ENCODE measurements around the gene DGKB.

The DGKB gene

DNA sequence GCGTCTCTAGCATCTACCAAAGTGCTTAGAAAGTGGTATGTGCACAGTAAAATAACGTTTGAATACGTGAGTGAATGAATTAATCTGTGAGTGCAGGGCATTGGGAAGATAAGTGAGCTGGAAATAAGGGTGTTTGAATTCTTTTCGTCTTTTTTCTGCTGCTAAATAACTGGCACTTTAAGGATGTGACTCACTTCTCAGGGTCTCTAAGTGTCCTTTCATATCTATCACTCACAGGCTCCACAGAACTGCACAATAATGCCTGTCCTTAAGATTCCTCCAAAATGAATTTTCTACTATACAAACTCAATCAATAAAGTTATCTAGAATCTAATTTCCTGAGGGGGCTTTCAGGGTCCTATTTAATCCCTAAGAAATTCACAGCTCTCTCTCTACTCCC is 3.2 kb upstream of the DGKB start:
- Histone ChIP-seq H3K9ac (ENCODE audit: low read depth in 1 of 2, low read length in 2 of 2) (no peak overlapping the region), H3K27ac (ENCODE audit: low read depth, low read length) (no peak overlapping the region), H3K4me3 (ENCODE audit: low read depth in 1 of 2, low read length in 2 of 2) (no peak overlapping the region), H3K9me3 (ENCODE audit: control insufficient read depth in 1 of 2, low read length in 2 of 2) (no peaks in the 10 kb centered on the region), H3K36me3 (ENCODE audit: control insufficient read depth in 1 of 2, insufficient read depth in 2 of 2, low read length in 2 of 2) (no peaks in the 10 kb centered on the region), H3K27me3 (ENCODE audit: control insufficient read depth in 1 of 2, insufficient read depth in 2 of 2, low read length in 2 of 2) (peaks cover 0 to 5% of the 10 kb centered on the region in 2 donors), H3K4me1 (ENCODE audit: control insufficient read depth in 1 of 2, insufficient read depth in 2 of 2, low read length in 2 of 2) (no peaks in the 10 kb centered on the region)

- H3K9me3 ChIP-seq (ENCODE audit: control insufficient read depth in 1 of 2, low read length in 2 of 2), result no peaks in the 10 kb centered on the region
These were observed 2.5 kb downstream of the DGKB start for GRCh38 chr7:14900051-14900450.

DNA sequence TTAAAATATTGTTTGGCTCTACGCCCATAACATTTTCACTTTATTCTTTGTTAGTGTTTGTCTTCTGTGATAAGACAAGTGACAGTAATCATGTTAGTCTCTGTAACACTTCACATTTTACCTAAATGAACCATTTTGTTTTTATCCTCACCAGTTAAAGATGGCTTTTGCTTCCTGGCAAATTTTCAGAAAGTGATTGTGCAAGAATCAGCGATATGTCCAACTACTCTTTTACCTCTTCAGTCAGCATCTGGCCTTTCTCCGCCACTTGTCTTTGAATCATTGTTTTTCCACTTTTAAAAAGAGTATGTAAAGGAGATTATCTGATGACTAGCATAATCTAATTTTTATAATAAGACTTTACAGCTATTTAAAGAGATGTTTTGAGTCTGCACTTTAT is 3.5 kb downstream of the DGKB start:
- Histone ChIP-seq H3K27me3 (ENCODE audit: control insufficient read depth in 1 of 2, insufficient read depth in 2 of 2, low read length in 2 of 2) (peaks cover 0 to 5% of the 10 kb centered on the region in 2 donors), H3K4me1 (ENCODE audit: control insufficient read depth in 1 of 2, insufficient read depth in 2 of 2, low read length in 2 of 2) (no peaks in the 10 kb centered on the region), H3K9ac (ENCODE audit: low read depth in 1 of 2, low read length in 2 of 2) (no peak overlapping the region), H3K36me3 (ENCODE audit: control insufficient read depth in 1 of 2, insufficient read depth in 2 of 2, low read length in 2 of 2) (no peaks in the 10 kb centered on the region), H3K27ac (ENCODE audit: low read depth, low read length) (no peak overlapping the region), H3K9me3 (ENCODE audit: control insufficient read depth in 1 of 2, low read length in 2 of 2) (no peaks in the 10 kb centered on the region), H3K4me3 (ENCODE audit: low read depth in 1 of 2, low read length in 2 of 2) (no peak overlapping the region)

More at GRCh38 chr7:14900051-14900450, 2.5 kb downstream of the DGKB start:
- no peak overlapping the region for H3K27ac ChIP-seq (ENCODE audit: low read depth, low read length)
- no peaks in the 10 kb centered on the region for H3K4me1 ChIP-seq (ENCODE audit: control insufficient read depth in 1 of 2, insufficient read depth in 2 of 2, low read length in 2 of 2)
- peaks cover 0 to 5% of the 10 kb centered on the region in 2 donors for H3K27me3 ChIP-seq (ENCODE audit: control insufficient read depth in 1 of 2, insufficient read depth in 2 of 2, low read length in 2 of 2)
- H3K36me3 ChIP-seq (ENCODE audit: control insufficient read depth in 1 of 2, insufficient read depth in 2 of 2, low read length in 2 of 2), result no peaks in the 10 kb centered on the region
- no peak overlapping the region for H3K4me3 ChIP-seq (ENCODE audit: low read depth in 1 of 2, low read length in 2 of 2)
- H3K9ac ChIP-seq (ENCODE audit: low read depth in 1 of 2, low read length in 2 of 2), result no peak overlapping the region

DNA sequence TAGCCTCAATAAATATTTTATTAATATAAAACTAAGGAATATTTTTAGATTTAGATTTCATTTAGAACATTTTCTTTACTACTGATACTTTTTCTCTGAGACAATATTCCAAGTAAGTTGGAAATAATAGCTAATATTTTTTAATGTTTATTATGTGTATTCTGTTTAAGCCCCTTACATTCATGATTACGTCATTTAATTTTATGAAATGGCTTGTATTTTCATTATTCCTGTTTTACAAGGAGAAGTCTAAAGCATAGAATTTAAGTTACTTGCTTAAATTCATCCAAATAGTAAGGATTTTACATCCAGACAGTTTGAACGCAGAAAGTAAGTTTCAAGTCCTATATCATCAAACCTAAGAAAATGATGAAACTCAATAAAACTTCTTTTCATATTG is 6.1 kb downstream of the DGKB start:
- Histone ChIP-seq H3K9me3 (ENCODE audit: control insufficient read depth in 1 of 2, low read length in 2 of 2) (no peaks in the 10 kb centered on the region), H3K4me1 (ENCODE audit: control insufficient read depth in 1 of 2, insufficient read depth in 2 of 2, low read length in 2 of 2) (no peaks in the 10 kb centered on the region)

GRCh38 chr7:14894826-14895225 is 7.7 kb downstream of the DGKB start:
- Histone ChIP-seq H3K36me3 (ENCODE audit: control insufficient read depth in 1 of 2, insufficient read depth in 2 of 2, low read length in 2 of 2) (no peaks in the 10 kb centered on the region), H3K27me3 (ENCODE audit: control insufficient read depth in 1 of 2, insufficient read depth in 2 of 2, low read length in 2 of 2) (no peaks in the 10 kb centered on the region), H3K9ac (ENCODE audit: low read depth in 1 of 2, low read length in 2 of 2) (no peak overlapping the region), H3K4me3 (ENCODE audit: low read depth in 1 of 2, low read length in 2 of 2) (no peak overlapping the region), H3K27ac (ENCODE audit: low read depth, low read length) (no peak overlapping the region), H3K9me3 (ENCODE audit: control insufficient read depth in 1 of 2, low read length in 2 of 2) (no peaks in the 10 kb centered on the region), H3K4me1 (ENCODE audit: control insufficient read depth in 1 of 2, insufficient read depth in 2 of 2, low read length in 2 of 2) (no peaks in the 10 kb centered on the region)

More for the DNA sequence above, 6.1 kb downstream of the DGKB start:
- Histone ChIP-seq H3K27me3 (ENCODE audit: control insufficient read depth in 1 of 2, insufficient read depth in 2 of 2, low read length in 2 of 2) (no peaks in the 10 kb centered on the region), H3K9ac (ENCODE audit: low read depth in 1 of 2, low read length in 2 of 2) (no peak overlapping the region), H3K27ac (ENCODE audit: low read depth, low read length) (no peak overlapping the region), H3K36me3 (ENCODE audit: control insufficient read depth in 1 of 2, insufficient read depth in 2 of 2, low read length in 2 of 2) (no peaks in the 10 kb centered on the region), H3K4me3 (ENCODE audit: low read depth in 1 of 2, low read length in 2 of 2) (no peak overlapping the region)

GRCh38 chr7:14892961-14893360 is 9.6 kb downstream of the DGKB start:
- no peaks in the 10 kb centered on the region for H3K9me3 ChIP-seq (ENCODE audit: control insufficient read depth in 1 of 2, low read length in 2 of 2)
- H3K9ac ChIP-seq (ENCODE audit: low read depth in 1 of 2, low read length in 2 of 2), result no peak overlapping the region
- no peak overlapping the region for H3K4me3 ChIP-seq (ENCODE audit: low read depth in 1 of 2, low read length in 2 of 2)
- H3K4me1 ChIP-seq (ENCODE audit: control insufficient read depth in 1 of 2, insufficient read depth in 2 of 2, low read length in 2 of 2), result no peaks in the 10 kb centered on the region
- no peaks in the 10 kb centered on the region for H3K27me3 ChIP-seq (ENCODE audit: control insufficient read depth in 1 of 2, insufficient read depth in 2 of 2, low read length in 2 of 2)
- no peak overlapping the region for H3K27ac ChIP-seq (ENCODE audit: low read depth, low read length)
- H3K36me3 ChIP-seq (ENCODE audit: control insufficient read depth in 1 of 2, insufficient read depth in 2 of 2, low read length in 2 of 2), result no peaks in the 10 kb centered on the region

DNA sequence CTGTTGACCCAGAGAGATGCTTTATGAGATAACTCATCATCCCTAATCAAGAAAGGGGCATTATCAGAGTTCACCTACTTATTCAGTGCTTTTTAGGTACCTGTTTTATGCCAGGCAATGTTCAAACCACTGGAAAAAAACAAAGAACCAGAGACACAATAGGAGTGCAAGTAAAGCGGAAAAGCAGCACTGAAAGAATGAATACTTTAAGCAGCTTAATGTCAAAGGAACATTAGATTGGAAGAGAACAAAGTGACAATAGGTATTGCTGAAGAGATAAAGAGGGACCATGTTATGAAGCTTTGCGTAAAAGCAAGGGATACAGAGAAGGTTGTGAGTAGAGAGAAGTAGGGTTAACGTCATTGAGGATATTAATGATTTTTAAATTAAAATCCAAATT is 11.3 kb downstream of the DGKB start:
- Histone ChIP-seq H3K4me1 (ENCODE audit: control insufficient read depth in 1 of 2, insufficient read depth in 2 of 2, low read length in 2 of 2) (no peaks in the 10 kb centered on the region), H3K27me3 (ENCODE audit: control insufficient read depth in 1 of 2, insufficient read depth in 2 of 2, low read length in 2 of 2) (no peaks in the 10 kb centered on the region), H3K9me3 (ENCODE audit: control insufficient read depth in 1 of 2, low read length in 2 of 2) (no peaks in the 10 kb centered on the region), H3K36me3 (ENCODE audit: control insufficient read depth in 1 of 2, insufficient read depth in 2 of 2, low read length in 2 of 2) (no peaks in the 10 kb centered on the region), H3K9ac (ENCODE audit: low read depth in 1 of 2, low read length in 2 of 2) (no peak overlapping the region), H3K27ac (ENCODE audit: low read depth, low read length) (no peak overlapping the region), H3K4me3 (ENCODE audit: low read depth in 1 of 2, low read length in 2 of 2) (no peak overlapping the region)

- H3K36me3 ChIP-seq (ENCODE audit: control insufficient read depth in 1 of 2, insufficient read depth in 2 of 2, low read length in 2 of 2), result no peaks in the 10 kb centered on the region
- no peaks in the 10 kb centered on the region for H3K9me3 ChIP-seq (ENCODE audit: control insufficient read depth in 1 of 2, low read length in 2 of 2)
- no peak overlapping the region for H3K4me3 ChIP-seq (ENCODE audit: low read depth in 1 of 2, low read length in 2 of 2)
- H3K4me1 ChIP-seq (ENCODE audit: control insufficient read depth in 1 of 2, insufficient read depth in 2 of 2, low read length in 2 of 2), result no peaks in the 10 kb centered on the region
- no peak overlapping the region for H3K27ac ChIP-seq (ENCODE audit: low read depth, low read length)
- H3K27me3 ChIP-seq (ENCODE audit: control insufficient read depth in 1 of 2, insufficient read depth in 2 of 2, low read length in 2 of 2), result no peaks in the 10 kb centered on the region
- no peak overlapping the region for H3K9ac ChIP-seq (ENCODE audit: low read depth in 1 of 2, low read length in 2 of 2)
These were observed 13.6 kb downstream of the DGKB start for GRCh38 chr7:14888962-14889361.

DNA sequence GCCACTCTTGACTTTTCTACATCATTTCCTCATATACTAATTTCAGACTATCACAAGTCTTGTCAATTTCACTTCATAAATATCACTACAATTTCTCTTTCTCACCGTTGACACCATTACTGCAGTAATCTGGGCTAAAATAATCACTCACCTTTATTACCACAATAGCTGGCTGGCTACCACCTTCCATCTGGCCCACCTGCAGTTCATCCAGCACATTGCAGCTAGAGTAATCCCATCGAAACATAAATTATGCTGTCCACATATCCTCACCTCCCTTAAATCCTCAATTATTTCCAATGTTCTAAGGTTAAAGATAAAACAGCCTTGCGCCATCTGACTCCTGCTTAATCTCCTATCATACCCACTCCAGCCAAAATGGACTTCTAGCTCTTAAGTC is 16.0 kb downstream of the DGKB start:
- no peaks in the 10 kb centered on the region for H3K27me3 ChIP-seq (ENCODE audit: control insufficient read depth in 1 of 2, insufficient read depth in 2 of 2, low read length in 2 of 2)
- no peak overlapping the region for H3K27ac ChIP-seq (ENCODE audit: low read depth, low read length)
- H3K9me3 ChIP-seq (ENCODE audit: control insufficient read depth in 1 of 2, low read length in 2 of 2), result no peaks in the 10 kb centered on the region
- no peak overlapping the region for H3K9ac ChIP-seq (ENCODE audit: low read depth in 1 of 2, low read length in 2 of 2)
- no peaks in the 10 kb centered on the region for H3K4me1 ChIP-seq (ENCODE audit: control insufficient read depth in 1 of 2, insufficient read depth in 2 of 2, low read length in 2 of 2)
- H3K4me3 ChIP-seq (ENCODE audit: low read depth in 1 of 2, low read length in 2 of 2), result no peak overlapping the region
- H3K36me3 ChIP-seq (ENCODE audit: control insufficient read depth in 1 of 2, insufficient read depth in 2 of 2, low read length in 2 of 2), result no peaks in the 10 kb centered on the region

GRCh38 chr7:14875941-14876587 is 26.5 kb downstream of the DGKB start:
- Histone ChIP-seq H3K4me3 (ENCODE audit: low read depth in 1 of 2, low read length in 2 of 2) (no peak overlapping the region), H3K27ac (ENCODE audit: low read depth, low read length) (no peak overlapping the region)

DNA sequence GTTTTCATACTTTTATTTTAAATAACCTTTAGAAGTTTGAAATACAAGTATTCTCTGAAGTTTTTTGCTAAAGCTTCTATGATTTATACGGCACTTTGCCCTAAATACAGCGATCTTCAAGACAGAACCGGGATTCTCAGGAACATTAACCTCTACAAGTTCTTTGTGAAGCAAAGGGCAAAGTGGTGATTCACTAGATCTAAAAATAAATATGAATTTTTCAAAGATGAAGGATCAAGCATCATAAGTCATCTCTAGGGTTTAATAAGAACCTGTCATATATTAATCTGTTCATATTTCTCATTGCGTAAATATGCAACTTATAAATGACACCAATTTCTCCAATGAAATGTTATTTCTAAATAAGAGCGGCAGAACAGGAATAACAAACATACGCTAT is 30.7 kb downstream of the DGKB start:
- Histone ChIP-seq H3K36me3 (ENCODE audit: control insufficient read depth in 1 of 2, insufficient read depth in 2 of 2, low read length in 2 of 2) (no peaks in the 10 kb centered on the region), H3K9ac (ENCODE audit: low read depth in 1 of 2, low read length in 2 of 2) (no peak overlapping the region), H3K27ac (ENCODE audit: low read depth, low read length) (no peak overlapping the region), H3K27me3 (ENCODE audit: control insufficient read depth in 1 of 2, insufficient read depth in 2 of 2, low read length in 2 of 2) (no peaks in the 10 kb centered on the region), H3K4me1 (ENCODE audit: control insufficient read depth in 1 of 2, insufficient read depth in 2 of 2, low read length in 2 of 2) (no peaks in the 10 kb centered on the region), H3K4me3 (ENCODE audit: low read depth in 1 of 2, low read length in 2 of 2) (no peak overlapping the region), H3K9me3 (ENCODE audit: control insufficient read depth in 1 of 2, low read length in 2 of 2) (no peaks in the 10 kb centered on the region)

More at GRCh38 chr7:14875941-14876587, 26.5 kb downstream of the DGKB start:
- Histone ChIP-seq H3K36me3 (ENCODE audit: control insufficient read depth in 1 of 2, insufficient read depth in 2 of 2, low read length in 2 of 2) (no peaks in the 10 kb centered on the region), H3K9me3 (ENCODE audit: control insufficient read depth in 1 of 2, low read length in 2 of 2) (no peaks in the 10 kb centered on the region), H3K4me1 (ENCODE audit: control insufficient read depth in 1 of 2, insufficient read depth in 2 of 2, low read length in 2 of 2) (no peaks in the 10 kb centered on the region), H3K27me3 (ENCODE audit: control insufficient read depth in 1 of 2, insufficient read depth in 2 of 2, low read length in 2 of 2) (no peaks in the 10 kb centered on the region), H3K9ac (ENCODE audit: low read depth in 1 of 2, low read length in 2 of 2) (no peak overlapping the region)
